ENCODE data around the gene C5orf15.

DNA sequence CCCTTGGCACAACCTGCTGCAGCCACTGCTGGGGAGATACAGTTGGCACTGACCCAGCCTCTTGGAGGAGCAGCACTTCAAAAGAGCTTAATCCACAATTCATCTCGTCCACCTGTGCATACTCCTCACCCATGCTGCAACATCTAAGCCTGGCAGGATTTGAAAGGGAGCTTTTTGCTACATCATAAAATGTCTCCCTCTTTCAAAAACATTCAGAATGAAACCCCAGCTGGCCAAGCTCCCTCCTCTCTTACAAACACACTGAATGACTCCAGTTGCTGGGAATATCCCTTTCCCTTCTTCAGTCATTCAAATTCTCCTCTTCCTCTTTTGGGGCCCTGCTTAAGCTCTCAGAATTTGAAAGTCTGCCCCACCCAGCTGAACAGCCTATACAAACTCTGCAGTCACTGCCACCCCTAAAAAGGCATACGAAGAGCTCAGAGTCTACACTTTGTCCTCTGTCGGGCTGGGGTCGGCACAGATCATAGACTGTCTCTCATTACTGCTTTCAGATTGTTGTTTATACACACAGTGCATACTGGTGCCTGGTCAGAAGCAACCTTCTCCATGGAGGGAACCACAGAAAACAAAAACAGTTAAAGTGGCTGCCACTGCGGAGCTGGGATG lies 8.8 kb upstream of the C5orf15 start:
- TF ChIP-seq, protein P1, sequence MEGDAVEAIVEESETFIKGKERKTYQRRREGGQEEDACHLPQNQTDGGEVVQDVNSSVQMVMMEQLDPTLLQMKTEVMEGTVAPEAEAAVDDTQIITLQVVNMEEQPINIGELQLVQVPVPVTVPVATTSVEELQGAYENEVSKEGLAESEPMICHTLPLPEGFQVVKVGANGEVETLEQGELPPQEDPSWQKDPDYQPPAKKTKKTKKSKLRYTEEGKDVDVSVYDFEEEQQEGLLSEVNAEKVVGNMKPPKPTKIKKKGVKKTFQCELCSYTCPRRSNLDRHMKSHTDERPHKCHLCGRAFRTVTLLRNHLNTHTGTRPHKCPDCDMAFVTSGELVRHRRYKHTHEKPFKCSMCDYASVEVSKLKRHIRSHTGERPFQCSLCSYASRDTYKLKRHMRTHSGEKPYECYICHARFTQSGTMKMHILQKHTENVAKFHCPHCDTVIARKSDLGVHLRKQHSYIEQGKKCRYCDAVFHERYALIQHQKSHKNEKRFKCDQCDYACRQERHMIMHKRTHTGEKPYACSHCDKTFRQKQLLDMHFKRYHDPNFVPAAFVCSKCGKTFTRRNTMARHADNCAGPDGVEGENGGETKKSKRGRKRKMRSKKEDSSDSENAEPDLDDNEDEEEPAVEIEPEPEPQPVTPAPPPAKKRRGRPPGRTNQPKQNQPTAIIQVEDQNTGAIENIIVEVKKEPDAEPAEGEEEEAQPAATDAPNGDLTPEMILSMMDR (conservative IDR thresholded peaks at IDR 0.05): no peak
- no peak for TF ChIP-seq ZFX (IDR thresholded peaks at IDR 0.05)
